Muscle of back (tissue), 11 donors: Measurements from ENCODE around the gene NDUFA5. TPM values are rescaled to one million over a fixed set of nuclear protein-coding genes. Genes with fewer than 3 reads are reported as not detected.
A peak's percentile ranks its signal among the peaks of the same experiment; 100 is the strongest.
"Not testable (repeated sequence)": the region's sequence is repeated elsewhere in the genome, so short reads cannot be mapped to it uniquely, and the experiment has no call there.

ENCODE experiments used
- DNase-seq, 3 donors: peaks; one replicate each; pipeline versions ENCODE4 v3.0.0 to v3.0.0-alpha.2; 2013
- polyA plus RNA-seq, 10 donors: library from polyadenylated mRNA; unstranded; fragments of 120-200 nt; gene quantifications; one replicate each; pipeline ENCODE4 v1.2.1, GENCODE V29; 2013; ENCODE audit not compliant: insufficient read length in 10 of 10

NDUFA5 gene
- polyA plus RNA-seq, 10 donors: 109 to 144 (median 131) TPM

DNA sequence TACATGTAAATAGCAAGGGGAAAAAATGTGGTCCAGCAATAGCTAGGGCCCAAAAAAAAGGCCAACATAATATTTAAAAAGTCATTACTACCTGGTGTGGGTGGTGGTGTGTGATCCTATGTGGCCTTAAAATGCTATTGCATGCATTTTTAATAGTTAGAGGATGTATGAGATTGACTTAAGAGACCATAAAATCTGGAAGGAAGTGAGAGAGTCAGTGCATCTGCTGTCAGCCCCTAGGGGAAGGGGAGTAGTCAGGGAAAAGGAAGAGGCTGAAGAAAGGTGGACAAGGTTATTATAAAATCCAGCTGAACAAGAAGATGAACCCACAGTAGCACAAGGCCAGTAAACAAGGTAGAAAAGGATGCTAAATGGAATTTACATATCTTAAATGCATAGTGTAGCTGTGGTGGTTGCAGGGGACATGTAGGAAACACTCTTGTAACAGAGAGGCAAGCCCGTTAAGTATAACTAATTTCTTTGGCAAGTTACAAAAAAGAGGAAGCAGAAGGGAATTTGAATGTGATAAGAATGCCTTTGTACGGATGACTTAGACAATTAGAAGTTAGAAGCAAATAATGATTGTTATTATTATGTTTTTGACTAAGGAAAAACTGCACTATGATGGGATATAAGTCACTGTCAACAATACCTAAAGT is 11.9 kb upstream of the NDUFA5 start:
- no peak for DNase-seq

DNA sequence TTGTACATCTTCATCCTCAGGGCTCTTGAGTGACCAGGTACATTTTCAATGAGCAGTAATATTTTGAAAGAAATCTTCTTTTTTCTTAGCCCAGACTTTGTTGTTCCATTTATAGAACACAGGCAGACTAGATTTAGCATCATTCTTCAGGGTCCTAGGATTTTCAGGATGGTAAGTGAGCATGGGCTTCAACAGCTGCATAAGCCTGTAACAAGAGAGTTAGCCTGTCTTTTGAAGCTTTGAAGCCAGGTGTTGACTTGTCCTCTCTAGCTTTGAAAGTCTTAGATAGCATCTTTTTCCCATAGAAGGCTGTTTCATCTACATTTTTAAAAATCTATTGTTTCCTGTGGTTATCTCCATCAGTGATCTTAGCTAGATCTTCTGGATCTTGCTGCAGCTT is 4.5 kb upstream of the NDUFA5 start:
- DNase-seq: no peak

DNA sequence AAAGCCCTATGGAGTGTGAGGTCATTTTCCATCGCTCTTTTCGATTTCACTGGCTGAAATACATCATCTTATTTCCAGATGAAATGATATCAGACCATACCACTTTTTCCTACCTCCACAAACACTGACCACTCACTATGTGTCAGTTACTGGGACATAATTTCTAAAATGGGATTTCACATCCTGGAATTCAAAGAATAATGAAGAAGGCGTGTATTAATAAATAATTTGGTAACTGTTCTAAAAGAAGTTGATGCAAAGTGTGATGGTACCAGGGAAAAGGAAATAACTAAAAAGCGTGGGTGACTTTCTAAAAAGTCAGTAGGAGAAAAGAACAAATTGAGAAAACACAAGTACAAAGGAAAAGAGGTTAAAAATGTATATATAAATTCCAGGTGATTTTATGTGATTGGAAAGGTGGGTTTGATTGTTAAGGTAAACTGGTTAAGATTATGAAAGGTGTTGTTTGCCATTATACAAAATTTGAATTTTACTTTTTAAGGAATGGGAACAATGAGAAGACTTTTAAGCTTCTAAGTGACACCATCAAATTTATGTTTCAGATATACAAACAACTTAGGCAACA is 764 bp upstream of the NDUFA5 start:
- no peak for DNase-seq

DNA sequence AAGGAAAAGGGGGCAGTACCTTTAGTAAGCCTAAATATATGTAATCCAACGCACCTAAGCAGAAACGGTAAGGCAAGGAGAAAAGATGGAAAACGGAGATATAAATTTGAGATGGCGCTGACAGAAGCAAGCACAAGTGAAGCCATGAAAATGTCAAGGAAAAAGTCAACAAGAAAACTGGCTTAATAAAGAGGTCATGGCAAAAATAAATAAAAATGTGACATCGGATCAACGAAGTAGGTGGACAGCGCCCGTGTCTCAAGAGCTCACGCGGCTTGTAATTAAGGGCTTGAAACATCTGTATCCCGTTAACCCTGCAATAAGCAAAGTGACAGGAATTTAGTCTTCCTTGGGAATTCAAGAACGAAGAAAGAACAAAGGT is 611 bp downstream of the NDUFA5 start:
- DNase-seq: no peak

DNA sequence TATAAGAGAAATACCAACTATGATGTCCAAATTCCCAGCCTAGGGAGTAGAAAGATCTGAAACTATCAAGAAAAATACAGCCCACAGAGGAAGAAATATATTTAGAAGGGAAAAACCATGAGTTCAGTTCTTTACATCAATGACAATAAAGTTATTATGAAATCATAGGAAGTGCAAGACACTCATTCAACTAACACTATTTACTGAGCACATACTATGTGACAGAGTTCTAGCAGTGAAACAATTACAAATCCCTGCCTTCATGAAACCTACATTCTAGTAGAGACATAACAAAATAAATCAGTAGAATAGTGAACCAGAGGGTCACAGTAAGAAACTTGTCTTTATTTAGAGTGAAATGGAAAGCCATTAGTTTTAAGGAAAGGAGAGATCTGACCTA is 2.1 kb downstream of the NDUFA5 start:
- DNase-seq: no peak

DNA sequence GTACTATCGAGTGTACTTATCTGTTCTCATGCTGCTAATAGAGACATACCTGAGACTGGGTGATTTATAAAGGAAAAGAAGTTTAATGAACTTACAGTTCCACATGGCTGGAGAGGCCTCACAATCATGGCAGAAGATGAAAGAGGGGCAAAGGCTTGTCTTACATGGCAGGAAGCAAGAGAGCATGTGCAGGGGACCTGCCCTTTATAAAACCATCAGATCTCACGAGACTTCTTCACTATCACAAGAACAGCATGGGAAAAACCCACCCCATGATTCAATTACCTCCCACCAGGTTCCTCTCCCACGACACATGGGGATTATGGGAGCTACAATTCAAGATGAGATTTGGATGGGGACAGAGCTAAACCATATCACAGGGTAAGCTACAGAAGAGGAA is 4.5 kb downstream of the NDUFA5 start:
- DNase-seq: no peak

DNA sequence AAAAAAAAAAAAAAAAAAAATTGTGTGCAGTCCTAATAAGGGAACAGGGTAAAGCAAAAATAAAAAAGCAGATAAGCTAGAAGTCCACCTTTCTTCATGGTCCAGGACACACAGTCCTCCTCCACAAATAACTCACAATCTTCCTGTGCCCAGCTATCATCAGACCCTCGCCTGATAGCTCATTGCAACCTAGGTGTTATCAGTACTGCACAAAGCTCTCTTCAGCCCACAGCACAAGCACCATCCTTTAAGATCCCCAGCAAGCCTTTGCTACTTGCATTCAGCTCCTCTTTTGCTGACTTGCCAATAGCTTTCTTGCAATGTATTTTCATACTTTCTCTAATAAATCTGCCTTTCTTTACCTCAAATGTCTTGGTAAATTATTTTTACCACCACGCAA is 5.0 kb downstream of the NDUFA5 start:
- no peak for DNase-seq

DNA sequence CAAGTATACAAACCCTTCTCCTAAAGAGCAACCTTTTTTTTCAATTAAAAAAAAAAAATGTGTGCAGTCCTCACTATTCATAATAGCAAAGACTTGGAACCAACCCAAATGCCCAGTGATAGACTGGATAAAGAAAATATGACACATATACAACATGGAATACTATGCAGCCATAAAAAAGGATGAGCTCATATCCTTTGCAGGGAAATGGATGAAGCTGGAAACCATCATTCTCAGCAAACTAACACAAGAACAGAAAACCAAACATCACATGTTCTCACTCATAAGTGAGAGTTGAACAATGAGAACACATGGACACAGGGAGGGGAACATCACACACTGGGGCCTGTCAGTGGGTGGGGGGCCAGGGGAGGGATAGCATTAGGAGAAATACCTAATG is 5.5 kb downstream of the NDUFA5 start:
- not testable (repeated sequence) for DNase-seq

DNA sequence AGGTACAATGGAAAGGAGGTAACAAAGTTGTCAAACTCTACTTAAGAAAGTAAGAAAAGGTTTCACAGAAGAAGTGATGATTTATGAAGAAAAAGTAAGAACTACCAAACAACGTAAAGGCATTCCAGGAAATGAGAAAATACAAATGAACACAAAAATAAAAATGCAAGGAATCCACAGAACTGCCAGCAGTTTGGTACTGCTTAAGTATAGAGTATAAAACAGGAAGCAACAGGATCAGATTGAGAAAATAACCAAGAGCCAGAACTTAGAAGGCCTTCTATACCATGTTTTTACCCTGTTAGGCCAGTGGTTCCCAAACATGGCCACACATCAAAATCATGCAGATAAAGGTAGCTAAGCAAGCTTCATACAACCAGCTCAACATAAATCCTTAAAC is 9.2 kb downstream of the NDUFA5 start:
- no peak for DNase-seq

DNA sequence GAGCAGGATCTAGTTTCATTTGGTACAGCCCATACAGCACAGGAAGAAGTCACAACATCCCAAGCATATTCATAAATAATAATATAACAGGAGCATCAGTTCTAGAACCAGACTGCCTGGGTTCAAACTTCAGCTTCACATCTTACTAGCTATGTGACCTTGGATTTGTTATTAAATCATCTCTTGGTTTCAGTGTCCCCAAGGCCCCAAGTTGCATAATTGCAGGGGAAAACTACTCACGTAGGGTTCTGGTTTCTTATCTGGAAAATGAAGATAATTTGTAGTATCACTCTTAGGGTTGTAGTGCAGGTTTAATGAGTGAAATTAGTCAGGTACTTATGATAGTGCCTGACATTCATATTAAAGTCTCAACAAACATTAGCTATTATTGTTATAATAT is 17.7 kb downstream of the NDUFA5 start:
- DNase-seq: no peak

DNA sequence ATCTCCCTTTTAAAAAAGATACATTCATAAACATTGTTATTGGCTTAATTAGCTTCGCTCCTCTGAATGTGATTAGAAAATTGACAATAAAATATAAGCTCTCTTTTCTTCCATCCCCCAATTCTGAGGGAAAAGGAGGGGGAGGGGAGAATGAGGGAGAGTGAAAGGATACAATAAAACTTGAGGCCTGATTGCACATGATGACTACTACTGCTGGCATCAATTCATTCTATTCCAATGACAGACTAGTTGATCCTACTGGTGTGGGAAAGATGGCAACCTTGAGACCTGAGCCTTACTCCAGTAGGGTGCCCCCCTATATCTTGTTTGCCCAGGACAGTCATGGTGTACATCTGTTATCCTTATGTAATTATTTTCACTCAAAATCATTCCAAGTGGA is 18.7 kb downstream of the NDUFA5 start:
- DNase-seq: no peak

DNA sequence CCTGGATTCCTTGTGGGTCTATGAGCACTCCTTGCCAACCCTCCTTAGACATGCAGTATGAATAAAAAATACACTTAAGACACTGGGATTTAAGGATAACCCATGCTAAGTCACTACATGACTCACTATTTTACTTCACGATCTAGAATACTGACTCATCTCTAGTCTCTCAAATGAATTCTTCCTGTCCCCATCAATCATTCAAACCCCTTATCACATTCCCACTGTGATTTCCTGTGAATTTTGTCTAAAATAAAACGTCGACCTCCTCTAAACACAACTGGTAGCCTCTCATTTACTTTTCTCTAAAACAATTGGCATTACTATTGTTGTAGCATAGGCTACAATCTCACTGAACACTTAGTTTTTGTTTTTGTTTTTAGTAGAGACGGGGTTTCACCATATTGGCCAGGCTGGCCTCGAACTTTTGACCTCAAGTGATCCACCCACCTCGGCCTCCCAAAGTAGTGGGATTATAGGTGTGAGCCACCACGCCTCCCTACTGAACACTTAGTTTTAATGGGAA is 19.4 kb downstream of the NDUFA5 start:
- peak in 1 of 3 donors; percentile 61 for DNase-seq

DNA sequence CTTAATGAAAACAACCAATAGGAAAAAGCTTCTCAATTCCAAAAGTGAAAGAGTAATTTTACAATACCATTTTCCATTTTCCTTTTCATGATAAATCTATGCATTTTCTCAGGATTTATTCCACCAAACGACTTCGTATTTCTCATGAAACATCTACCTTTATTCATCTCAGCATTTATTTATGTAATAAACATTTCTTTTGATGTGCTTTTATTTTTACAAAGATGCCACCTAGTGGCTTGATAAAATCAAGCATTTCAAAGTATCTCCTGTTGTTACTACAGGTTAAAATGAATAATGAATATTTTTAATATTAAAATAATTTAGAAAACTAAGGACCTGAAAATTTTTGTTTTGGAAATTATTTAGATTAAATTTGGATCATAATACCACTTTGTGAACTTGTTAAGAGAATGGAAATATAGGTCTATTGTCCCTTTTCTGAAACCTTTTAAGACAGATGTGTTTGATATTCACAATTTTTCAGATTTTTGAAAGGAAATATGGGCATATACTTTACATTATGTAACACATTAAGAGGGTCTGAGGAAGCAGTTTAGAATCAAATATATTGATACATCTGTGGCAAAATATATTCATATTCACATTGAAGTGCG is 20.5 kb downstream of the NDUFA5 start:
- DNase-seq: peak in 1 of 3 donors; percentile 29

DNA sequence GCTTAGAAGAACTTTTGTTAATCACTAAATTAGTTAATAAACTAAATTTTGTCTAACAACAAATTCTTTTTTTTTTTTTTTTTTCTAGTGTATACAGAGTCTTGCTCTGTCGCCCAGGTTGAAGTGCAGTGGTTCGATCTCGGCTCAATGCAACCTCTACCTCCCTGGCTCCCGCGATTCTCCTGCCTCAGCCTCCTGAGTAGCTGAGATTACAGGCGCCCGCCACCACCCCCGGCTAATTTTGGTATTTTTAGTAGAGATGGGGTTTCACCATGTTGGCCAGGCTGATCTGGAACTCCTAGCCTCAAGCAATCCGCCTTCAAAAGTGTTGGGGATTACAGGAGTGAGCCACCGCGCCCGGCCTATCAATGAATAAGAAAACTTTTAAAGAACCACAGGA is 22.1 kb downstream of the NDUFA5 start:
- peak in 1 of 3 donors; percentile 5 for DNase-seq

DNA sequence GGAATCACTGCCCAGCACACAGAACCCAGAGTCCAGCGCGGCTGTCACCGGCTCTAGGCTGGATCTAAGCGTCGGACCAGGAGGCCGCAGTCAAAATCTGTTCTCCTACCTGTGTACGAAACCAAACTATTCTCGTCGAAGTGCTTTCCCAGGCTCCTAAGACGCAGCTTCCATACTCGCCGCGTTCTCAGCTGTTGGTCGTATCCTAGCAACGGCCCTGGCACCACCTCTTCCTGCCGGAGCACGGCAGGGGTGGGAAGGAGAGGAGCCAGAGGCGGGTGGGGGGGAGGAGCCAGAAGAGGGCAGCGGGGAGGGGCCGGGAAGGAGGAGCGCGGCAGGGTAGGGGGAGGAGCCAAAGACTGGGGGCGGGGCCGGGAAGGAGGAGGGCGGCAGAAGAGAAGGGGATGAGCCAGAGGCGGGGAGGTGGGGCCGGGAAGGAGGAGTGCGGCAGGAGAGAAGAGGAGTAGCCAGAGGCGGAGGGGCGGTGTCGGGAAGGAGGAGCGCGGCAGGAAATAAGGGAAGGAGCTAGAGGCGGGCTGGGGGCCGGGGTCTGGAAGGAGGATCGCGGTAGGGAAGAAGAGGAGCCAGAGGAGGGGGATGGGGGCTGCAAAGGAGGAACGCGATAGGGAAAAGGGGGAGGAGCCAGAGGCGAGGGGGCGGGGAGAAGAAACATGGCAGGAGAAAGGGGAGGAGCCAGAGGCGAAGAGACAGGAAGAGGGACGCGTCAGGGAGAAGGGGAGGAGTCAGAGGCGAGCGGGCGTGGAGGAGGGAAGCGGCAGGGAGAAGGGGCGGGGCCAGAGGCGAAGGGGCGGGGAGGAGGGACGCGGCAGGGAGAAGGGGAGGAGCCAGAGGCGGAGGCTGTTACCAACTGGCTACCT is 23.0 kb downstream of the NDUFA5 start, which contains the start of gene IQUB:
Gene IQUB, minus strand, starts transcription at position 213 of the 878 bp plus-strand sequence. CDS start 22,255 bp downstream, outside the sequence.
- DNase-seq: peak; percentile 96 to 97 (median 96)

DNA sequence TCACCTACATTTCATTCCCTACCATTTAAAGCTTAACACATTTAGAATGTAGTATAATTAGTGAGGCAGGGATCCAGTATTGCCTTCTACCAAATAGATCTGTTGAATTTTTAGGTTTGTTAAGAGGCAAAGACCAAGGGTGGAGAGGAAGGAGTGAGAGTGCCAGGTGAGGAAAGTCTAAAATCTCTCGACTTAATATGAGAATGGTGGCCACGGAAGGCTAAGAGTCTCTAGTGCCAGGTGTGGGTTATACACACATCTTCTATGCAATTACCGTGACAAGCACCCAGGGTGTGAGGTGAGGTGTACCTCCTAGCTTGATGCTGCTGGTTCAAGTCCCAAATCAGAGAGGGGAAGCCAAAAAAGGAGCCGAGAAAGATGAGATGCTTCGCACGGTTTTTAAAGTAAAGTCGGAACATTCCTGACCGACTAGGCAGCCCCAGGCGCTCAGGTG is 23.7 kb downstream of the NDUFA5 start:
- DNase-seq: peak in 1 of 3 donors; percentile 2

DNA sequence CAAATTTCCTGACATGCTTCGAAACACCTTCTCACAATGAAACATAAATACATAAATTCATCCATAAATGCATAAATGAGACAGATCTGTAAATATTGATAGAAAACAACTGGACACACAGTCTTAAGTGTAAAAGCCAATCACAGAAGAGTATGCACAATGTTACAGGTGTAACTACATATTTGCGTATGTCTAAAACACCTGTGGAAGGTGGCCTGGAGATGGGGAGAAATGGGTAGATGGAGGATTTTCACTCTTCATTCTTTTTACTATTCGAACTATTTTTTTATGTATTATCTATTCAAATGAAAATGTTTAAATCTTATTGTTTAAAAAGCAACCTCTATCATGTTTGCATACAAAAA is 24.1 kb downstream of the NDUFA5 start:
- DNase-seq: no peak

DNA sequence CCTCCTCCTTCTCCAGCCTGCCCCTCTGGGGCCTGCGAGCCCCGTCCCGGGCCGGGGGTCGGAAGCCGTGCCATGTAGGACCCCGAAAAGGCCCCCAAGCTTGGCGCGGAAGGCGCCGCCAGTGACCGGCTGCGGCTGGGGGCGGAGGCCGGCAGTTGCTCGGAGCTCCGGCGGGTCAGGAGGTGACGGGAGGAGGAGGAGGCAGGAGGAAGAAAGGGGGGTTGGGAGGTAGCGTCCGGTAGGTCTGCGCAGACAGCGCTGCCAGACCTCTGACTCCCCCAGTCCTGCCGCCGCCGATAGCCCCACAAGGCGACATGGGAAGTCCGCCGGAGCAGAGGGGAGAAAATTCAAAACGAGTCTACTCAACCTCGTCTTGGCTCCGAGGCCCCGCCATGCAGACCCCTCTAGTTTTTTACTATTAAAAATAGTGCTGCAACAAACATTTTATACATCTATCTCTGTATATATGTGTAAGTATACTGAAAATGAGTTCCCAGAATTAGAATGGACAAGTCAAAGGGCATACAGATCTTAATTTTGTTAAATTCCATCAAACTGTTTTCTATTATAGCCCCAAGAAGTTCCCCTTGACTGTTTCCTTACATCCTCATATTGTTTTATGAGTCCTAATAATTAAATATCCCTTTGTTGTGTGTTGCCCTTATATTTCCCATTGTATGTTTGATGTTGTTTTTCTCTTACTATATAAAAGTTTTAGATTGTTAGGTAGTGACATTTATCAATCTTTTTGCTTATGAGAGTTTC is 24.6 kb downstream of the NDUFA5 start:
- peak; percentile 10 to 30 (median 17) for DNase-seq

DNA sequence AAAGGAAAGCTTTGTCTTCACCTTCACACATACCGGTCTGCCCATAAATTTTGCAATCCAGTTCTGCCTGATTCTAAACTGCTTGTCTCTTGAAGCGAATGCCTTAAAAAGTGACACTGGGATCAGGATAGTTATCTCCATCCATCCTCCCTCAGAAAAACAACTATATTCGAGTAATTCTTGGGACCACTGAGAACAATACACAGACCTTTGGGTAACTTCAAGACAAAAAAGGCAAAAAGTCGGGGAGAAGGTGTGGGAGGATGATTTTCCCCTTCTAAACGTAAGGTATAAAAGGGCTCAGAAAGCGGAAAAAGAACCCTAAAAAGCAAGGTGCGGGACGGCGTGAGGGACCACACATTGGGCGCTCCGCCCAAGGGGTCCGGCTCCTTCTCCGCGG is 25.3 kb downstream of the NDUFA5 start:
- peak in 1 of 3 donors; percentile 7 for DNase-seq

DNA sequence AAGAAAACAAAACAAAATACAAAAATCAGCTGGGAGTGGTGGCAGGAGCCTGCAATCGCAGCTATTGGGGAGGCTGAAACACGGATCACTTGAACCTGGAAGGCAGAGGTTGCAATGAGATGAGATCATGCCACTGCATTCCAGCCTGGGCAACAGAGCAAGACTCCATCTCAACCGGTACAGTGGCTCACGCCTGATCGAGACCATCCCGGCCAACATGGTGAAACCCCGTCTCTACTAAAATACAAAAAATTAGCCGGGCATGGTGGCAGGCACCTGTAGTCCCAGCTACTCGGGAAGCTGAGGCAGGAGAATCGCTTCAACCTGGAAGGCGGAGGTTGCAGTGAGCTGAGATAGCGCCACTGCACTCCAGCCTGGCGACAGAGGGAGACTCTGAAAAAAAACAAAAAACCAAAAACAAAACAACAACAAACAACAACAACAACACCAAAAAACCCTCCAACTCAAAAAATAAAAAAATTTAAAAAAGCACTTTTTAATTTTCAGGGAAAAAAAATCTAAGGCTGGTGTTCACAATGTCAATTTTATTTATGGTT is 27.5 kb downstream of the NDUFA5 start:
- not testable (repeated sequence) for DNase-seq

DNA sequence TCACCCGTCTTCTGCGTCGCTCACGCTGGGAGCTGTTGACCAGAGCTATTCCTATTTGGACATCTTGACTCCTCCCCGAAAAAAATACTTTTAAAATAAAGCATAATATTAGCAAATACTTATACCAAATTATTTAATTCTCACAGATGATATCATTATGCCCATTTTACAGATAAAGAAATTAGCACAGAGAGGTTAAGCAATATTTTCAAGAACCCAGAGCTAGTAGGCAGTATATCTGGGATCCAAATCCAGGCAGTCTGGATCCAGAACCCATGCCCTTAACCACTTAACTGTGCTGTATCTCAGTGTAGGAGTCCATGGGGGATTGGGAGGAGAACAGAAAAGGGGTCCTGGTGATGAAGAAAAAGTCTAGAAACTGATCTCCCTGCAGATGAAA is 29.4 kb downstream of the NDUFA5 start:
- no peak for DNase-seq
